D721Med (cell line): ENCODE results near the gene NKIRAS1.

Experiments
- DNase-seq: peaks from one replicate; pipeline ENCODE4 v3.0.0; 2011; ENCODE audit warnings: low spot score; ENCODE audit not compliant: insufficient read length
- FAIRE-seq: peaks from 2 replicates; lab custom pipeline; 2011; peaks lifted over from hg19 to GRCh38; lab: Jason Lieb, UNC
- CTCF ChIP-seq: IDR thresholded peaks from 2 replicates; pipeline ENCODE4 v1.5.1; 2012; ENCODE audit warnings: mild to moderate bottlenecking, control low read depth; ENCODE audit not compliant: insufficient read depth; ENCODE audit errors: missing control alignments

NKIRAS1 gene

DNA sequence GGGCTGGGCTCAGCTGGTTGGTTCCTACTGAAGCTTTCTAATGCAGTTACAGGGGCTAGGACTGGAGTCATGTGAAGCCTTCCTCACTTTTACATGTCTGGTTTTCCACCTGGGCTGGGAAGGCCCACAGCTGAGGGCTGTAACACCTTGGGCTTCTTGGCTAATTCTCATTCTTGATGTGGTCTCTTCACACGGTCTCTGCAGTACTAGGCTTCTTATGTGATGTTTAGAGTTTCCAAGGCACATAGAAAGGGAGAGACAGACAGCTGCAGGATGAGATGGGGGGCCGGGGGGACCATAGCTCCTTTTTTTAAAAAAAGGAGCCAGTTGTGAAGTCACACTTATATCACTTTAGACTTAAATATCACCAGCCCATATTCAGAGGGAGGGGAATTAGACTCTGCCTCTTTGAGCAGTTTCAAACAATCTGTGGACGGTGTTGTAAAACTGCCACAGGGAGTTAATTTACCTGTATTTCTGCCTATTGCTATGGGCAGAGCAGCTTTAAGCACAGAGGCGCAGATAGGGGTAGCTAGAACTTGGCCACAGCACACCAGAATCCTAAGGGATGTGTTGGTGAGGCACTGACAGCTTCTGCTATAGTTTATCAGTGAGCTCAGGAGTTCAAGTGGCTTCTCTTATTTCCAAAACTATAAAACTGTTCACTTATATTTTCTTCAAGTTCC lies 46.7 kb downstream of the NKIRAS1 start:
- no peak for FAIRE-seq
- DNase-seq: no peak
- no peak for TF ChIP-seq CTCF

- no peak for TF ChIP-seq CTCF
- FAIRE-seq (no peak), DNase-seq (no peak)
Measured at GRCh38 chr3:23867838-23868237, 49.0 kb downstream of the NKIRAS1 start.

GRCh38 chr3:23867400-23867799 lies 49.4 kb downstream of the NKIRAS1 start:
- FAIRE-seq: no peak
- TF ChIP-seq CTCF: peak; percentile 40

GRCh38 chr3:23865595-23866396 lies 51.0 kb downstream of the NKIRAS1 start:
- FAIRE-seq (no peak), DNase-seq (no peak)
- TF ChIP-seq CTCF: no peak

More at GRCh38 chr3:23867400-23867799, 49.4 kb downstream of the NKIRAS1 start:
- DNase-seq: no peak

DNA sequence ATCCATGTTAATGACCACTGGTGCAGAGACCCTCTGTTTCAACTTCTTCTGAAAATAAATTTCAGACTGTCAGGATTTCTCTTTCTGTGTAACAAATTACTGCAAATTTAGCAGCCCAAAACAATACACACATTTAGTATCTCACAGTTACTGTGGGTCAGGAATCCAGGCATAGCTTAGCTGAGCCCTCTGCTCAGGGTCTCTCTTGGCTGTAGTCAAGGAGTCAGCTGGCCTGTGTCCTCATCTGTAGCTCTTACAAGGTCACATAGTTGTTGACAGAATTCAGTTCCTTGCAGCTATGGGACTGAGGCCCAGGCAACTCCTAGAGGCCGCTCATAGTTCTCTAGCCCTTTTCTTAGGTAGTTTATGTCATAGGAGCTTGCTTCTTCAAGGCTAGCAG lies 51.9 kb downstream of the NKIRAS1 start:
- no peak for TF ChIP-seq CTCF
- no peak for FAIRE-seq
- no peak for DNase-seq

GRCh38 chr3:23863060-23863459 lies 53.7 kb downstream of the NKIRAS1 start:
- no peak for TF ChIP-seq CTCF
- no peak for FAIRE-seq
- no peak for DNase-seq

GRCh38 chr3:23861689-23862088 lies 55.1 kb downstream of the NKIRAS1 start:
- no peak for DNase-seq
- no peak for TF ChIP-seq CTCF
- FAIRE-seq: no peak
